HG03520 (cell line): ENCODE measurements around the gene PRDM11.

Experiments used
- ATAC-seq: cut with Tn5 transposase; IDR thresholded peaks from one replicate; pipeline ENCODE4 v1.9.1; 2021; ENCODE audit warnings: mild to moderate bottlenecking, moderate library complexity; ENCODE audit not compliant: unreplicated experiment

The PRDM11 gene

DNA sequence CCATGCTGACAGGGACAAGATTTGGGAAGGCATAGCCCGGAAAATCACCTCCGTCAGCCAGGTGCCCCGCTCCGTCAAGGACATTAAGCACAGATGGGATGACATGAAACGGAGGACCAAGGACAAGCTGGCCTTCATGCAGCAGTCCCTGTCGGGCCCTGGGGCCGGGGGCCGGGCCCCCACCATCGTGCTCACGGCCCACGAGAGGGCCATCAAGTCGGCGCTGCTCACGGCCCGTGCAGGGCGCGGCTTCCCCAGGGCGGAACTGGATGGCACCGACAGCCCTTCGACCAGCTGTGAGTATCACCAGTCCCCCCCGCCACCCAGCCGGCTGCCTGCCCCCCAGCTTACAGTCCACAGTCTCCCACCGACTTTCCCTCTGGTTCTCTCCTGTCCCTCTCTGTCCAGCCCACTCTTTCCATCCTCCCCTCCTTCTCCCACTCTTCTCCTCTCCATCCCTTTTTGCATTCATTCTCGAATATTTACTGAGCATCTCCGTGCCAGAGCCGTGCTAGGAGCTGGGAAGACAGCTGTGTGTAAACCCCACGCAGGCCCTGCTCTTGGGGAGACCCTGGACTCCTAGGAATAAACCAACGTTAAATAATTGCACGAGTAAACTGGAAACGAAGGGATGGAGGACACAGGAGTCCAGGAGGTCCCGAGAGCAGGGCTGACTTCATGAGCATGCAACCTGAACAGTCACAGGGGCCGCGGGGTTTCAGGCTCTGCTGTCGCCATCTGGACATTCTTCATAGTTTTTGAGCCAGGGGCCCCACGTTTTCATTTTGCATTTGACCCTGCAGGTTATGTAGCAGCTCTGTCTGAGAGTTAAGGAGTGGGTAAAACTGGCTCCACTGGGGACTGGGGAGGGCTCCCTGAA is 62.8 kb downstream of the PRDM11 start:
- ATAC-seq = no peak

DNA sequence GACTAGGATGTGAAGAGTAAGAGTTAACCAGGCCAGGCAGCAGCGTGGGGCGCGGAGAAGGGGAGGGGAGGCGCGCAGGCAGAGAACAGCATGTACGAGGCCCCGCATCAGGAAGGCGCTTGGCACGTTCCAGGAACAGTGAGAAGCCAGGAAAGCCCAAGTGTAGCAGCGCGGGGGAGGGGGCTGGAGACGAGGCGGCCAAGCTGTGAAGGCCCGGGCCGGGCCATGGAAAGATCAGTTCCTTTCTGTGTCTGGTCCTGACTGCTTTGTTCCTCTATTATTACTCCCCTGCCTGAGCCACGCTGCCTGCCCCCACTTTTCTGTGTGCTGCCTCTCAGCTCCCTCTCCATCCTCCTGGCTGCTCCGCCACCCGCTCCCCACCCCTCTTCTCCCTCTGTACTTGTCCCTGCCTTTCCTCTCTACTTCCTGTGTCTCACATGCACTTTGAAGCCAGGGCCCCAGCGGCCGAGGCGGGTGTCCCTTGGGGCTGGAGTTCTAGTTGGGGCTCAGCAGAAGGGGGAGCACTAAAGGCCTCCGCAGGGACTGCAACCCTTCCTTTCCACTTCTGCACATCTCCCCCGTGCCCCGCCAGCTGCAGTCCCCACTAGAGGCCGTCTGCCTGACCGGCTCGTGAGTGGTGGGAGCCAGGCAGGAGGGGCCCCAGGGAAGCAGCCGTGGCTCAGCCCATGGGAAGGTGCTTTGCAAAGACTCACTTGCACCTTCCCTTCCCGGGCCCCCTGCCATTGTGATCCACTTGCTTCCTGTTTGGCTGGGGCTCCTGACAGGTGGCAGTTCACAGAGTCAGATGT is 63.7 kb downstream of the PRDM11 start:
- no peak for ATAC-seq

DNA sequence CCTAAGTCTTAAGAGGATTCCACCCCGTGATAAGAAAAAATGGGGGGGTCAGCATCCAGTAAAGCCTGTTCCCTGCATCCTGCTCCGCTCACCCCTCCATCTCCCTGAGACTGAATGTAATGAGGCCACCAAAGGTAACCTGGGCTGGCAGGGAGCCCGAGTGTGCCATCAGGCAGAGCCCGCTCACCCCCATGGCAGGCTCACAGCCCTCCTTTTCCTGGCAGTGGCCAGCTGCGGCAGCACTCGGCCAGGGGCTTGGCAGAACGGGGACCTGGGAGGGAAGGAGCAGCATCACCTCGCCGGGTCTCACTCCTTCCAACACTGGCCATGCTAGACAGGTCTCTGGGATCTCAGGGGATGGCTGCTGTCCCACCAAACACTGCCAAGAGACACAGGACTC is 64.4 kb downstream of the PRDM11 start:
- ATAC-seq = no peak

DNA sequence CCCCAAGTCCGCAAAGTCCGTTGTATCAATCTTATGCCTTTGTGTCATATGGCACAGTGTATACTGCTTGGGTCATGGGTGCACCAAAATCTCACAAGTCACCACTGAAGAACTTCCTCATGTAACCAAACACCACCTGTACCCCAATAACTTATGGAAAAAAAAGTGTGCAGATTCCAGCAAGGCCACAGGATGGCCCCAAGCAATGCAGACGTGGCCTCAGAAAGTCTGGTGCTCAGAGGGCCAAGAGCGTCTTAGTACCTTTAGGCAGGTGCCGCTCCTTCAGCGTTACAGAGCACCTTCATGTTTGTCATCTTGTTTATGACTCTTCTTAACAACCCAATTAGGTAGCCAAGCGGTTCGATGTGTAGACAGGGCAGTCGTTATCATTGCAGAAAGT is 65.3 kb downstream of the PRDM11 start:
- no peak for ATAC-seq

DNA sequence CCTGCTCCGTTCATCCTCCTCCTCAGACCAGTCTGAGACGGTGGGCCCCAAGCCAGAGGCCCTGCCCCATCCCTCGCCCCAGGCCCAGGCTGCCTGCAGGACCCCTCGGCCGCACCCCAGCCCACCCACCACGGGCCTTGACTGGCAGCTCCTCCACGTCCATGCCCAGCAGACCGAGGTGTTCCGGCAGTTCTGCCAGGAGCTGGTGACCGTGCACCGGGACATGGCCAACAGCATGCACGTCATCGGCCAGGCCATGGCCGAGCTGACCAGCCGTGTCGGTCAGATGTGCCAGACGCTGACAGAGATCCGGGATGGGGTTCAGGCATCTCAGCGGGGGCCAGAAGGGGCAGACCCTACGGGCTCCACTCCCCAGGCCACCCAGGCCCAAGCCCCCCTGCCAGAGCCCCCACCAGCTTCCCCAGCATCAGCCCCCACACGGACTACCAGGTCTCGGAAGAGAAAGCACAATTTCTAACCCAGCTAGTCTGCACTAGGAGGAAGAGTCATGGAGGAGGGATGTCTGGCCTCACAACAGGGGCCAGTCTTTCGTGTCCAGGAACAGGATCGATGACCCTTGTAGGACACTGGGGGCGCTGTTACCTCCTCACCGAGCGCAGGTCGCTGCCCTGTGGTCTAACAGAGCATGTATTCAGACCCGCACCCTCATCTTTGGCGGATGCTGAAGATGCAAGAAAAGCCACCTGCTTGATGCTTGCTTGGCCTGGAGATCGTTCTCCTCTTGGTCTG is 66.3 kb downstream of the PRDM11 start:
- ATAC-seq = no peak

DNA sequence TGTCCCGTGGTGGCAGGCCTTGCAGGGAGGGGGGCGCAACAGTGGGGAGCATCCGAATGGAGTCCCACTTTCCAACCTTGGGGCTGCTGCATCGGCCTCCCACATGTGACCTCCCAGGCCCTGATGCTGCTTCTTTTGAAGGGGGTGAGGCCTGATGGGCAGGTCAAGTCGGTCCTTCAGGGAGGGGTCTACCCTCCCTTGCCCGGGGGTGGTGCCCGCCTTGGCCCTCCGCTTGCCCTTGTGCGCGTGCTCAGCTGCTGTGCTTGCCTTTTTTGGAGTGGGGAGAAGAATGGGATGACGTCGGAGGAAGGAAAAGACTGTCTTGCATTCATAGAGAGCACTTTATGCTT is 66.9 kb downstream of the PRDM11 start:
- ATAC-seq = no peak

DNA sequence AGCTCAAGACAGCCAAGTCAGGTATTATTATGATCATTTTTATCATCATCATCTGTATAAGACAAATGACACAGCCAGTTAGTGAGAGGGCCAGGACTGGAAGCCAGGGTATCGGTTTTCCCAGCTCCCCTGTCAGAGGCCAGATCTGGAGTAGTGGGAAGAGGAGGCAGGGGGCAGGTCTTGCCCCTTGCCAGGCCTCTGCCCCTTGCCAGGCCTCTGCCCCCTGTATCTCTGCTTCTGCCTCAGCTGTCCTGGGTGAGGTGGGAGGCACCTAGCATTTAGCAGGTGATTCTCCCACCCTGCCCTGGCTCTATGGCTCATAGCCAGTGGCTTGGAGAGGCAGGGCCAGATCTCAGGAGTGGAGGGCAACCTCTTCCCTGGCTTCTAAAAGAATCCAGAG is 67.3 kb downstream of the PRDM11 start:
- ATAC-seq = no peak

DNA sequence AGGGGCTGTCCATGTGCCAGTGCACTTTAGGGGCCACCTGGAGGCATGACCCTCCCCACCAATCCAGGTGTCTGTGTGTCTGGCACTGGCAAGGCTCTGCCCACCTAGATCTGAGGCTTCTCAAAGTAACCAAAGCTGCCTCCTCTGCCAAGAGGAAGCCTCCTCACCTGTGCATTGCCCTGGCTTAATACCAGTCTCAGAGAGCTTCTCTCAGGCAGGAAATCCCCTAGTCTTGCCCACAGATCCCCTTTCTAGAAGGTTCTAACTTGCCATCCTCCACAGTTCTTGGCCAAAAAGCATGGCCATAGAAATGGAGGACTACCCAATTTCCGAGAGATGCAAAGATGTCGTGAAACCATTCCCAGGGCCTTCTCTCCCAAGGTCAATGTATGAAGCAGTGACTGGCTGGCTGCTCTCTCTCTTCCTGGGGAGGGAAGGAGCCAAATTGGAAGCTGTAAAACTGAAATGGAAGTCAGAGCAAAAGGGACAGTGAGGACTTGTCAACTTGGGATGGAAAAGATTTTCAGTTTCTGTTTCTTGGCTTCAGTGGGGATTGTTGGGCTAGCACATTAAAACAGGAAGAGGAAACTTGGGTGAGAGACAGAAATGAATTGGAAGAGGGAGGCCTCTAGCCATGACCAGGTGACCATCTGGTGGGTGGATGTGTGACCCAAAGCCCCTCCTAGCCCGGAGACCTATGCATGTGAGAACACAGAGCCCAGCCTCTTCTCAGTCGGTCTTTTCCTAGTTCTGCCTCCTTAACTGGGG is 68.8 kb downstream of the PRDM11 start:
- ATAC-seq = no peak

DNA sequence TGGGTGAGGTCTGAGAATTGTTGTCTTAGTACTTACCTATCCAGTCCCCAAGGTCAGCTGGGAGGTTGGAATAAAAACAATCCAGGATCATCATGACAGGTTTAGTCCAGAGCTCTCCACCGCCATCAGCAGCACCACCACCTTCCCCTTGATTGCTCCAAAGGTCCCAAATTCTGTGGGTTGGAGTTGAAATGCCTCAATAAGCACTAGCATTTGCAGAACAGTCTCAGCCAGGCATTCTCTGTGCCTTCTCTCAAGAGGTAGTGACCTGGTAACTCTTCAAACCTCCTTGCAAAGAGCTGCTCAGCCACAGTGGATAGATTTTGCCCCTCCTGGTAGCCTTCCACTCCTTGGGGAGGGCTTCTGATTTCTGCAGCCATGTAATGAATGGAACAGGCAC is 69.6 kb downstream of the PRDM11 start:
- ATAC-seq = no peak

DNA sequence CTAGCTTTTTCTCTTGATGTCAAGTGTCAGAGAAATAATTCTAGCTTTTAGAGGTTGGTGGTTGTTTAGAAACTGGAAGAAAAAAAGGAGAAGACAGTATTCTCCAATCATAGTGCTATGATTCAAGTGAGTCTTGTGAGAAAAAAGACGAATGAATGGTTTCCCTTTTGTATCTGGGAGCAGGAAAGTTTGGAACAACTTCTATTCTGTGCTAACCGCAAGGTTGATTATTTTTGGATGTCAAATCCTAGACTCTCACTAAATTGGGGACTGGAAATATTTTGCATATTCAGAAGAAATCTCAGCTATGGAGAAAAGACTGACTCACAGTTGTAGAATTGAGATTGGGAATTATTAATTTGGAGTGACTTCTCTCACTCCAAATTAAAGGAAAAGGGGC is 70.5 kb downstream of the PRDM11 start:
- no peak for ATAC-seq

DNA sequence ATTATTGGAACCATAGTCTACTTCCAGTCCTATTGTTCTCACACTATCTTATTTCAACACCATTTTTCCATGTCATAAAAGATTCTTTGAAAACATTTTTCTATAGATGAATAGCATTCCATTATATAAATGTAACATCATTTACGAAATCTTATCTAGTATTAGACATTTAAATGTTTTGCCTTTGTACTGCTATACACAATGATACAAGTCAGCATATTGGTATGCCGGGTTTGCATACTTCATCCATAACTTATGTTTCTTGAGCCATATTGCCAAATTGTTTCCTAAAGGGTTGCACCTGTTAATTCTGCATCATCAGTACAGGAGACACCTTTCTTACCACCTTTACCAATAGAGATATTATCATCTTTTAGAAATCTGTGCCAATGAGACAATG is 71.6 kb downstream of the PRDM11 start:
- no peak for ATAC-seq

DNA sequence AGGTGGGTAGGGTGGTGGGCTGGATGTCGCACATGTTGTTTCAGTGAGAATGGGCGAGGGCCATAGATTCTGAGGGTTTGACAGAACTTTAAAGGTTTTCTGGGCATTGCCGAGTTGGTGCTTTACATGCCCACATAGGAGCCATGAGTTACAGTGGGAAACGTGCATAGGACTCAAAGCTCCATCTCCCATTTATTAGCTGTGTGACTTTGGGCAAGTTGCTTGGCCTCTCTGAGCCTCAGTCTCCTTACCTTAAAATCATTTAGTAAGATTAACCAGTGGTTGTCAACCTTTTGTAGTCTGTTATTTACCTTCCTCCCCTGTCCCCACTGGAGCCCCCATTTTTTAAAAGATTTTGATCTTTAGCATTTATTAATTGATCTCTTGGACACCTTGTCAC is 72.3 kb downstream of the PRDM11 start:
- ATAC-seq = no peak

DNA sequence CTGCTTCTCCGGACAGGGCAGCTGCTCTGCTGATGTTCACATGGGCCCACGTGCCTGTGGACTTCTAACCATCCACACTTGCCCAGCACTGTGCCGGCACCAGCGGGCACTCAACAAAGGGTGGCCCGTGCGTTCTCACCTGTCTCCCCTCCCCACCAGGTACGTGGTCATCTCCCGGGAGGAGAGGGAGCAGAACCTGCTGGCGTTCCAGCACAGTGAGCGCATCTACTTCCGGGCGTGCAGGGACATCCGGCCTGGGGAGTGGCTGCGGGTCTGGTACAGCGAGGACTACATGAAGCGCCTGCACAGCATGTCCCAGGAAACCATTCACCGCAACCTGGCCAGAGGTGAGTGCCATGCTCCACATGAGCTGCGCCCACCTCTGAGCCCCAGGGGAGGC is 73.0 kb downstream of the PRDM11 start:
- ATAC-seq = no peak

DNA sequence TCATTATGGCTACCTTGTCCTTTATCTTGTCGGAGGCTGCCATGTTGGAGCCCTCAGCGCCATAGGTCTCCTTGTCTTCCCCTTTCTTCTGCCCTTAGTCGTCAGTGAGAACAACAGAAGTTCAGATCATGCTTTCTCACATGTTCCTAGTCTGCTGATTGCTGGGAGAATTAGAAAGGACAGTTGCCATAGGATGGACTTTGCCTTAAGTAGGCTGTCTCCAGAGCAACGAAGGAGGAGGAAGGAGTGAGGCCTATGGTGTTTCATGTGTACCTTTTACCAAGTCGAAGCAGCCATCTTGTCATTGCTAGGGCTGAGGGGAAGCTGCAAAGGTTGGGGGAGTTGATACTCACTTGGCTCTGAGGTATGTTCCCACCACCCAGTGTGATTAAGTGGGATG is 77.1 kb downstream of the PRDM11 start:
- no peak for ATAC-seq

DNA sequence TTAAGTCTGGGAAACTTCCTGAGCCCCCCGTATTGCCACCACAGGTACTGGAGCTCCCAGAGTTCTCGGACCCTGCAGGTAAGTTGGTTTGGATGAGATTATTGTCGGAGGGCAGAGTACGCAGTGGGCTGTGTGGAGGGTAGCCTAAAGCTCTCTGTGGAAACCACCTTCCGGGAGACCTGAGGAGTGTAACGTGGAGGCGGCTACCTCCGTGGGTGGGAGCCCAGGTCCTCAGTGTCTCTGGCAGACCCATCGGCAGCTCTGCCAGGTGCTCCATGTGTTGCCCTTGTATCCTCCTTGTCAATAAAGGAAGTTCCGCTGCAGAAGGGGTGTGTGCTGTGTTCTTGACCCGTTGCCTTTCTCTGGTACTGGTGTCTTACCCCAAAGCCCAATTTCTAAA is 78.3 kb downstream of the PRDM11 start:
- no peak for ATAC-seq

DNA sequence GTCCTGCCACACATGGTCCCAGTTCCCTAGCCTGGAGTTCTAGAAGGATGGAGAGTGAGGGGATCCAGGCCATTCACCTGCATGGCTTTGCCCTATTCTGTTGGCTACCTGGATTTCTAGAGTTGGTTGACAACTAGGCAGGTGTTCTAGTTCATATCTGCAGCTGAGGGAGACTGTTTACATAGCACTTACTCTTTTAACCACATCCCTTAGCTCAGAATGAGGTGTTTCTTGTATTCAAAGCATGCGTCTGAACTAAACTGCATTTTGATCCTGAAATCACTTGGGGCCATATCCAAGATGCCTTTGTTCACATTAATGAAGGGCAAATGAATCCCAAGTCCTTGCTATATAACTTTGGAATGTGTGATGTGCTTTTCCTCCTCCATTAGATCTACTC is 78.8 kb downstream of the PRDM11 start:
- no peak for ATAC-seq

DNA sequence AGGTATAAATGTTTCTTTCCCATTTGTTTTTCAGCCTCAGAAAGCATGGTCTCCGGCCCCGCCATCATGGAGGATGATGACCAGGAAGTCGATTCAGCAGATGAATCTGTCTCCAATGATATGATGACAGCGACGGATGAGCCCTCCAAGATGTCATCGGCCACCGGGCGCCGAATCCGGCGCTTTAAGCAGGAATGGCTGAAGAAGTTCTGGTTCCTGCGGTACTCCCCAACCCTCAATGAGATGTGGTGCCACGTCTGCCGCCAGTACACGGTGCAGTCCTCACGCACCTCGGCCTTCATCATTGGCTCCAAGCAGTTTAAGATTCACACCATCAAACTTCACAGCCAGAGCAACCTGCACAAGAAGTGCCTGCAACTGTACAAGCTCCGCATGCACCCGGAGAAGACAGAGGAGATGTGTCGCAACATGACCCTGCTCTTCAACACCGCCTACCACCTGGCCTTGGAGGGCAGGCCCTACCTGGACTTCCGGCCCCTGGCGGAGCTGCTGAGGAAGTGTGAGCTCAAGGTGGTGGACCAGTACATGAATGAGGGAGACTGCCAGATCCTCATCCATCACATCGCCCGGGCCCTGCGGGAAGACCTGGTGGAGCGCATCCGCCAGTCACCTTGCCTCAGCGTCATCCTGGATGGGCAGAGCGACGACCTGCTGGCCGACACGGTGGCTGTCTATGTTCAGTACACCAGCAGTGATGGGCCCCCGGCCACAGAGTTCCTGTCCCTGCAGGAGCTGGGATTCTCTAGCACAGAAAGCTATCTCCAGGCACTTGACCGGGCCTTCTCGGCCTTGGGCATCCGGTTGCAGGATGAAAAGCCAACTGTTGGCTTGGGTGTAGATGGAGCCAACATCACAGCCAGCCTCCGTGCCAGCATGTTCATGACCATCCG is 79.8 kb downstream of the PRDM11 start:
- no peak for ATAC-seq

DNA sequence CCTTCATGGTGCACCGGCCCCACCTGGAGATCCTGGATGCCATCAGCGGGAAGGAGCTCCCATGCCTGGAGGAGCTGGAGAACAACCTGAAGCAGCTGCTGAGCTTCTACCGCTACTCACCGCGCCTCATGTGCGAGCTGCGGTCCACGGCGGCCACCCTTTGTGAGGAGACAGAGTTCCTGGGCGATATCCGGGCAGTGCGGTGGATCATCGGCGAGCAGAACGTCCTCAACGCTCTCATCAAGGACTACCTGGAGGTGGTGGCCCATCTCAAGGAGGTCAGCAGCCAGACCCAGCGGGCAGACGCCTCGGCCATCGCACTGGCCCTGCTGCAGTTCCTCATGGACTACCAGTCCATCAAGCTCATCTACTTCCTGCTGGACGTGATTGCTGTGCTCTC is 80.5 kb downstream of the PRDM11 start:
- no peak for ATAC-seq

DNA sequence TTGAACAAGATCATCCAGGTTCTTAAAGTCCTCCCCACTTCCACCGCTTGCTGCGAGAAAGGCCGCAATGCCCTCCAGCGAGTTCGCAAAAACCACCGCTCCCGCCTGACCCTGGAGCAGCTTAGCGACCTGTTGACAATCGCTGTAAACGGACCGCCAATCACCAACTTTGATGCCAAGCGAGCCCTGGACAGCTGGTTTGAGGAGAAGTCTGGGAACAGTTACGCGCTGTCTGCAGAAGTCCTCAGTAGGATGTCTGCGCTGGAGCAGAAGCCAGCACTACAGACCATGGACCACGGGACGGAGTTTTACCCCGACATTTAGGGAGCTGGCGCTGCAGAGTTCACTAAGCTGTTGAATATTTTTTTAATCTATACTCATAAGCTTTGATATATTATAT is 81.4 kb downstream of the PRDM11 start:
- ATAC-seq = no peak
